Uterus (tissue), 4 donors: Measurements from ENCODE around the gene UNC13A. TPM values are rescaled to one million over a fixed set of nuclear protein-coding genes. Genes with fewer than 3 reads are reported as not detected.

Experiments
- DNase-seq, 2 donors: peaks; one replicate each; pipeline ENCODE4 v3.0.0-alpha.2; 2019 to 2020
- H3K27ac ChIP-seq, 2 donors: fragments of 200-600 bp; sonication (generic); 1 replicate in 1 of 2; 2 replicates in 1 of 2; pipeline ENCODE4 v1.5.1; 2016 to 2018
- H3K27me3 ChIP-seq, 2 donors: fragments of 200-600 bp; sonication (generic); one replicate each; pipeline ENCODE4 v1.5.1; 2018 to 2019; ENCODE audit warnings: control low read depth in 1 of 2
- H3K36me3 ChIP-seq, 2 donors: fragments of 200-600 bp; sonication (generic); one replicate each; pipeline ENCODE4 v1.5.1; 2019; ENCODE audit warnings: control low read depth in 1 of 2
- H3K4me1 ChIP-seq, 2 donors: fragments of 200-600 bp; sonication (generic); one replicate each; pipeline ENCODE4 v1.5.1; 2018 to 2019; ENCODE audit warnings: control low read depth in 1 of 2
- H3K4me3 ChIP-seq, 2 donors: fragments of 200-600 bp; sonication (generic); 1 replicate in 1 of 2; 2 replicates in 1 of 2; pipeline ENCODE4 v1.5.1; 2018 to 2019; ENCODE audit warnings: mild to moderate bottlenecking in 1 of 2
- H3K9me3 ChIP-seq, 2 donors: fragments of 200-600 bp; sonication (generic); one replicate each; pipeline ENCODE4 v1.5.1; 2019; ENCODE audit warnings: control low read depth in 1 of 2
- POLR2A ChIP-seq, 2 donors: fragments of 450-650 bp; IDR thresholded peaks; one replicate each; pipeline ENCODE4 v1.6.1; 2016; ENCODE audit warnings: antibody characterized with exemption in 2 of 2, mild to moderate bottlenecking in 1 of 2, moderate library complexity in 1 of 2
- intact Hi-C: fragments of 100-400 bp; cut with DNase I; formaldehyde crosslinking; loops from one replicate; pipeline ENCODE4 v1.15.1; 2023; ENCODE audit warnings: low total_unique reads
- total RNA-seq, 4 donors: library from RNA; depleted of rRNA in 3 of 4; stranded (reverse); fragments of >200 nt in 3 of 4; gene quantifications; one replicate each; pipeline versions ENCODE4 v1.1.0 to v1.2.4, GENCODE V29; 2014 to 2023
- TF ChIP-seq, protein P1 (sequence below), 4 experiments: fragments of 200-600 bp in 2 of 4; fragments of 450-650 bp in 2 of 4; sonication (generic) in 2 of 4; IDR thresholded peaks; one replicate each; pipeline ENCODE4 v1.5.1; 2016 to 2019; ENCODE audit warnings: antibody characterized with exemption in 4 of 4, mild to moderate bottlenecking in 2 of 4, moderate library complexity in 1 of 4
- donor health status: DM: yes; HTN: yes; CAD: no.

UNC13A gene
- total RNA-seq, 4 donors from 2014 or later = 0.21 to 0.35 (median 0.29) TPM; not detected in 1

DNA sequence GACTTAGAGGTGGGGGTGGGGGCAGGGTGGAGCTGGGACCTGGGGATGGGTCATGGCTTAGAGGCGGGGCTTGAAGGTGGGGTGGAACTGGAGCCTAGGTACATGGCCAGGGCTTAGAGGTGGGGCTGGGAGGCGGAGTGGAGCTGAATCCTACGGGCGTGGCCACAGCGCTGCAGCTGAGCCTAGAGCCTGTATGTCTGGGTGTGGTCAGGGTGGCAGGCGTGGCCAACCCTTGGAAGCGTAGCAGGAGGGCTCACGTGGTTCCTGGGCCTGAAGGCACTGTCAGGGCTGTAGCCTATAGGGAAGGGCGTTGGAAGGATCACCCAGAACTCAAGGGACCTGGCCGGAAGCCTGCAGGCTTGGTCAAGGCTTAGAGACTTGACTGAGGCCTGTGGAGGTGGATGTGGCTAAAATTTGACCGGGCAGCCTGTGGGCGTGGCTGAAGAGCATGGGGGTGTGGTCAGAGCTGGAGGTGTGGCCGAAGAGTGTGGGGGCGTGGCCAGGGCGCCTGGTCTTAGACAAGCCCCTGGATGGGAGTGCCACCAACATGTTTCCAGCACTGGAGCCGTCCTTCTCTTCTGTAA is 108.4 kb downstream of the UNC13A start:
- intact Hi-C loops = no loop called here
- TF ChIP-seq, protein P1, sequence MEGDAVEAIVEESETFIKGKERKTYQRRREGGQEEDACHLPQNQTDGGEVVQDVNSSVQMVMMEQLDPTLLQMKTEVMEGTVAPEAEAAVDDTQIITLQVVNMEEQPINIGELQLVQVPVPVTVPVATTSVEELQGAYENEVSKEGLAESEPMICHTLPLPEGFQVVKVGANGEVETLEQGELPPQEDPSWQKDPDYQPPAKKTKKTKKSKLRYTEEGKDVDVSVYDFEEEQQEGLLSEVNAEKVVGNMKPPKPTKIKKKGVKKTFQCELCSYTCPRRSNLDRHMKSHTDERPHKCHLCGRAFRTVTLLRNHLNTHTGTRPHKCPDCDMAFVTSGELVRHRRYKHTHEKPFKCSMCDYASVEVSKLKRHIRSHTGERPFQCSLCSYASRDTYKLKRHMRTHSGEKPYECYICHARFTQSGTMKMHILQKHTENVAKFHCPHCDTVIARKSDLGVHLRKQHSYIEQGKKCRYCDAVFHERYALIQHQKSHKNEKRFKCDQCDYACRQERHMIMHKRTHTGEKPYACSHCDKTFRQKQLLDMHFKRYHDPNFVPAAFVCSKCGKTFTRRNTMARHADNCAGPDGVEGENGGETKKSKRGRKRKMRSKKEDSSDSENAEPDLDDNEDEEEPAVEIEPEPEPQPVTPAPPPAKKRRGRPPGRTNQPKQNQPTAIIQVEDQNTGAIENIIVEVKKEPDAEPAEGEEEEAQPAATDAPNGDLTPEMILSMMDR (IDR thresholded peaks at IDR 0.05) = no peak
- H3K9me3 ChIP-seq = no peaks in the 10 kb centered on the region
- peak; percentile 40 to 68 for DNase-seq
- no peak overlapping the region for H3K27ac ChIP-seq
- H3K4me1 ChIP-seq = no peaks in the 10 kb centered on the region
- no peak overlapping the region for H3K4me3 ChIP-seq
- H3K36me3 ChIP-seq = no peaks in the 10 kb centered on the region
- no peaks in the 10 kb centered on the region for H3K27me3 ChIP-seq

DNA sequence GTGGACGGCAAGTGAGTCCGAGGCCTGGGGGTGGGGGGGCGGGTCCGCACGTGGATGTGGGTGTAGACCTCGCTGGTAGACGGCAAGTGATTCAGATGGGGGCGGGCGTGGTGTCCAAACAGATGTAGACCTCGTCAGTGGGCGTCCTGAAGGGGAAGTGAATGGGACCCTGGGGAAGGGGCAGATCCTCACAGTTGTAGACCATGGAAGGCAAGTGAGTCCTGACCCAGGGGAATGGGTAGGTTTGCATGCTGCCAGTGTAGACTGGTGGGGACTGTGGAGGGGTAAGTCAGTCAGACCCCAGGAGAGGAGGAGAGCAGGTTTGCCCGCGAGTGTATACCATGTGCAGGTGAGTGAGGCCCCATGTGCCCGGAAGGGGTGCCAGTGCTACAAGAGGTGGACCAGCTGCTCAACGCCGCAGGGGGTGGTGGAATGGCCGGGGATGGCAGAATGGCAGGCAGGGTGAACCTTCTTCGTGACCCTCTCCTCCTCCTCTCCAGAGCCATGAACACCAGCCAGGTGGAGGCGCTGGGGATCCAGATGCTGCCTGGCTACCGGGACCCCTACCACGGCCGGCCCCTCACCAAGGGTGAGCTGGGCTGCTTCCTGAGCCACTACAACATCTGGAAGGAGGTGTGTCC is 110.6 kb downstream of the UNC13A start:
- H3K9me3 ChIP-seq = no peaks in the 10 kb centered on the region
- H3K27me3 ChIP-seq = no peaks in the 10 kb centered on the region
- H3K4me1 ChIP-seq = no peaks in the 10 kb centered on the region
- intact Hi-C loops = no loop called here
- H3K4me3 ChIP-seq = no peak overlapping the region
- TF ChIP-seq, protein P1 (IDR thresholded peaks at IDR 0.05) = no peak
- no peak for TF ChIP-seq POLR2A (IDR thresholded peaks at IDR 0.05)
- H3K27ac ChIP-seq = no peak overlapping the region
- DNase-seq = no peak
- no peaks in the 10 kb centered on the region for H3K36me3 ChIP-seq

DNA sequence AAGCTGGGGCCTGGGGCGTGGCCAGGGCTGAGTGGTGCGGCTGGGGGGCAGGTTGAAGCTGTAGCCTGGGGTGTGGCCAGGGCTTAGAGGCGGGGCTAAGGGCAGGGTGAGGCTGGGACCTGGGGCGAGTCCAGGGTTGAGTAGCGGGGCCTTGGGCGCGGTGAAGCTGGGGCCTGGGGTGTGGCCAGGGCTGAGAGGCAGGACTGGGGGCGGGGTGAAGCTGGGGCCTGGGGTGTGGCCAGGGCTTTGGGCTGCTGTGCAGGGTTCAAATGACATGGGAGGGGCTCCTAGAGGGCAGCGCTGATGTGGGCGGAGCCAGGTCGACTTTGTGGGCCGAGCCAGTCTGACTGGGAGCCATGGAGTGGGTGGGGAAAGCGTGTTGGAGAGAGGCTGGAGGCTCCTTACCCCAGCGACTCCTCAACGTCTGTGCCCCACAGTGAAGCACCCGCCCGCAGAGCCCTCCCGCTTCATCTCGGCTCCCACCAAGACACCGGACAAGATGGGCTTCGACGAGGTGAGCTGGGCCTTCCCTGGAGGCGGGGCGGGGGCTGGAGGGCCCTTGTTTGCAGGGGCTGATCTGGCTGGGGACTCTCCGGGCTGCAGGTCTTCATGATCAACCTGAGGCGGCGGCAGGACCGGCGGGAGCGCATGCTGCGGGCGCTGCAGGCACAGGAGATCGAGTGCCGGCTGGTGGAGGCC is 111.2 kb downstream of the UNC13A start:
- no peak overlapping the region for H3K27ac ChIP-seq
- DNase-seq = peak; percentile 27 to 31
- TF ChIP-seq, protein P1 (IDR thresholded peaks at IDR 0.05) = no peak
- TF ChIP-seq POLR2A (IDR thresholded peaks at IDR 0.05) = no peak
- no peaks in the 10 kb centered on the region for H3K4me1 ChIP-seq
- H3K4me3 ChIP-seq = no peak overlapping the region
- no peaks in the 10 kb centered on the region for H3K36me3 ChIP-seq
- H3K9me3 ChIP-seq = no peaks in the 10 kb centered on the region
- intact Hi-C loops = no loop called here
- H3K27me3 ChIP-seq = no peaks in the 10 kb centered on the region

DNA sequence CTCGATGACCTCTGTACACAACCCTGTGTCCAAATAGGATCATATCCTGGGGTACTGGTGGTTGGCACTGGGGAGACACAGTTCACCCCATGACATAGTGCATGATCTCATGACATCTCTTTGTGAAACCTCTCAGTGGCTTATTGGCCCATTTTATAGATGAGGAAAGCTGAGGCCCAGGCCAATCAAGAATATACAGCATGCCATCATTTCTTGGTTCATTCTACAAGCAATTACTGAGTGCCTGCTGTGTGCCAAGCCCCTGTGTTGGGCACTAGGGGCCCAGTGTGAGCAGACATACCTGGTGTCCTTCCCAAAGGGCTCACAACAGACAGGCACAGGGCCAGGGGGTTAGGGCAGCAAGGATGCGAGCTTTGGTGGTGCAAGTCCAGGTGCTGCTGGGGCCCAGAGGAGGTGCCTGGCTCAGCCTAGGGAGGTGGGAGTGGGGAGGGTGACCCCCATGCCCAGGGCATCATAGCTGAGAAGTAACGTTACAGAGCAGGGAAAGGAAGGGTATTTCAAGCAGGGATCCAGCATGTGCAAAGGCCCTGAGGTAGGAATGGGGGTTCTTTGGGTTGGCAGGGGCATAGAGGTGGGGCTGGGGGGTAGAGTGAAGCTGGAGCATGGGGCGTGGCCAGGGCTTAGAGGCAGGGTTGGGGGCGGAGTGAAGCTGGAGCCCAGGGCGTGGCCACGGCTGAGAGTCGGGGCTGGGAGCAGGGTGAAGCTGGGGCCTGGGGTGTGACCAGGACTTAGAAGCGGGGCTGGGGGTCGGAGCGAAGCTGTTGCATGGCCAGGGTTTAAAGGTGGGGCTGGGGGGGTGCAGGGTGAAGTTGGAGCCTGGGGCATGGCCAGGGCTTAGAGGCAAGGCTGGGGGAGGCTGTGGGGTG is 112.0 kb downstream of the UNC13A start:
- Histone ChIP-seq H3K27ac (no peak overlapping the region), H3K4me3 (no peak overlapping the region), H3K36me3 (no peaks in the 10 kb centered on the region), H3K27me3 (no peaks in the 10 kb centered on the region), H3K9me3 (no peaks in the 10 kb centered on the region), H3K4me1 (no peaks in the 10 kb centered on the region)
- intact Hi-C loops = no loop called here
- DNase-seq = no peak
- TF ChIP-seq POLR2A (IDR thresholded peaks at IDR 0.05) = no peak
- TF ChIP-seq, protein P1 (IDR thresholded peaks at IDR 0.05) = no peak
